ENCODE measurements around the gene ZSWIM6. TPM values are rescaled to one million over a fixed set of nuclear protein-coding genes. Genes with fewer than 3 reads are reported as not detected.

ZSWIM6 gene
- total and polyA plus RNA-seq, 2 experiments from 2014 or later: 3.9 to 6.0 TPM

- no peak overlapping the region for H3K4me3 Mint-ChIP-seq
Observed at GRCh38 chr5:61519728-61520277, 187.7 kb downstream of the ZSWIM6 start.

More at GRCh38 chr5:61519728-61520277, 187.7 kb downstream of the ZSWIM6 start:
- ATAC-seq (no peak), DNase-seq (ENCODE audit: low spot score) (no peak)
- Mint-ChIP-seq H3K27ac (no peak overlapping the region), H3K4me1 (no peaks in the 10 kb centered on the region; the same call in 2 of the 3 replicates), H3K27me3 (ENCODE audit: insufficient read depth, low read depth, poor library complexity) (no peaks in the 10 kb centered on the region), H3K9me3 (no peaks in the 10 kb centered on the region), H3K36me3 (ENCODE audit: low read depth) (no peaks in the 10 kb centered on the region)
- TF ChIP-seq, protein P1, sequence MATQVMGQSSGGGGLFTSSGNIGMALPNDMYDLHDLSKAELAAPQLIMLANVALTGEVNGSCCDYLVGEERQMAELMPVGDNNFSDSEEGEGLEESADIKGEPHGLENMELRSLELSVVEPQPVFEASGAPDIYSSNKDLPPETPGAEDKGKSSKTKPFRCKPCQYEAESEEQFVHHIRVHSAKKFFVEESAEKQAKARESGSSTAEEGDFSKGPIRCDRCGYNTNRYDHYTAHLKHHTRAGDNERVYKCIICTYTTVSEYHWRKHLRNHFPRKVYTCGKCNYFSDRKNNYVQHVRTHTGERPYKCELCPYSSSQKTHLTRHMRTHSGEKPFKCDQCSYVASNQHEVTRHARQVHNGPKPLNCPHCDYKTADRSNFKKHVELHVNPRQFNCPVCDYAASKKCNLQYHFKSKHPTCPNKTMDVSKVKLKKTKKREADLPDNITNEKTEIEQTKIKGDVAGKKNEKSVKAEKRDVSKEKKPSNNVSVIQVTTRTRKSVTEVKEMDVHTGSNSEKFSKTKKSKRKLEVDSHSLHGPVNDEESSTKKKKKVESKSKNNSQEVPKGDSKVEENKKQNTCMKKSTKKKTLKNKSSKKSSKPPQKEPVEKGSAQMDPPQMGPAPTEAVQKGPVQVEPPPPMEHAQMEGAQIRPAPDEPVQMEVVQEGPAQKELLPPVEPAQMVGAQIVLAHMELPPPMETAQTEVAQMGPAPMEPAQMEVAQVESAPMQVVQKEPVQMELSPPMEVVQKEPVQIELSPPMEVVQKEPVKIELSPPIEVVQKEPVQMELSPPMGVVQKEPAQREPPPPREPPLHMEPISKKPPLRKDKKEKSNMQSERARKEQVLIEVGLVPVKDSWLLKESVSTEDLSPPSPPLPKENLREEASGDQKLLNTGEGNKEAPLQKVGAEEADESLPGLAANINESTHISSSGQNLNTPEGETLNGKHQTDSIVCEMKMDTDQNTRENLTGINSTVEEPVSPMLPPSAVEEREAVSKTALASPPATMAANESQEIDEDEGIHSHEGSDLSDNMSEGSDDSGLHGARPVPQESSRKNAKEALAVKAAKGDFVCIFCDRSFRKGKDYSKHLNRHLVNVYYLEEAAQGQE (IDR thresholded peaks at IDR 0.05; ENCODE audit: unreplicated experiment): no peak
- TF ChIP-seq ZNF331 (CRISPR knock-in tag; IDR thresholded peaks at IDR 0.05; ENCODE audit: low read depth) (no peak), CREB1 (CRISPR knock-in tag; IDR thresholded peaks at IDR 0.05; ENCODE audit: low read depth) (no peak), EZH2phosphoT487 (IDR thresholded peaks at IDR 0.05; ENCODE audit: unreplicated experiment) (no peak), NANOG (IDR thresholded peaks at IDR 0.05; ENCODE audit: borderline replicate concordance) (no peak), EZH2 (IDR thresholded peaks at IDR 0.05; ENCODE audit: low read depth, unreplicated experiment) (no peak), STAT1 (IDR thresholded peaks at IDR 0.05; ENCODE audit: unreplicated experiment) (no peak), ZNF462 (CRISPR knock-in tag; IDR thresholded peaks at IDR 0.05) (no peak), JUNB (IDR thresholded peaks at IDR 0.05; ENCODE audit: unreplicated experiment) (no peak), ZNF114 (CRISPR knock-in tag; IDR thresholded peaks at IDR 0.05) (no peak), POLR2AphosphoS5 (IDR thresholded peaks at IDR 0.05; ENCODE audit: low read depth) (no peak)
- TF ChIP-seq, protein P2, sequence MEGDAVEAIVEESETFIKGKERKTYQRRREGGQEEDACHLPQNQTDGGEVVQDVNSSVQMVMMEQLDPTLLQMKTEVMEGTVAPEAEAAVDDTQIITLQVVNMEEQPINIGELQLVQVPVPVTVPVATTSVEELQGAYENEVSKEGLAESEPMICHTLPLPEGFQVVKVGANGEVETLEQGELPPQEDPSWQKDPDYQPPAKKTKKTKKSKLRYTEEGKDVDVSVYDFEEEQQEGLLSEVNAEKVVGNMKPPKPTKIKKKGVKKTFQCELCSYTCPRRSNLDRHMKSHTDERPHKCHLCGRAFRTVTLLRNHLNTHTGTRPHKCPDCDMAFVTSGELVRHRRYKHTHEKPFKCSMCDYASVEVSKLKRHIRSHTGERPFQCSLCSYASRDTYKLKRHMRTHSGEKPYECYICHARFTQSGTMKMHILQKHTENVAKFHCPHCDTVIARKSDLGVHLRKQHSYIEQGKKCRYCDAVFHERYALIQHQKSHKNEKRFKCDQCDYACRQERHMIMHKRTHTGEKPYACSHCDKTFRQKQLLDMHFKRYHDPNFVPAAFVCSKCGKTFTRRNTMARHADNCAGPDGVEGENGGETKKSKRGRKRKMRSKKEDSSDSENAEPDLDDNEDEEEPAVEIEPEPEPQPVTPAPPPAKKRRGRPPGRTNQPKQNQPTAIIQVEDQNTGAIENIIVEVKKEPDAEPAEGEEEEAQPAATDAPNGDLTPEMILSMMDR (conservative IDR thresholded peaks at IDR 0.05; ENCODE audit: low read depth in 2 of 2): no peak
- TF ChIP-seq, protein P3, sequence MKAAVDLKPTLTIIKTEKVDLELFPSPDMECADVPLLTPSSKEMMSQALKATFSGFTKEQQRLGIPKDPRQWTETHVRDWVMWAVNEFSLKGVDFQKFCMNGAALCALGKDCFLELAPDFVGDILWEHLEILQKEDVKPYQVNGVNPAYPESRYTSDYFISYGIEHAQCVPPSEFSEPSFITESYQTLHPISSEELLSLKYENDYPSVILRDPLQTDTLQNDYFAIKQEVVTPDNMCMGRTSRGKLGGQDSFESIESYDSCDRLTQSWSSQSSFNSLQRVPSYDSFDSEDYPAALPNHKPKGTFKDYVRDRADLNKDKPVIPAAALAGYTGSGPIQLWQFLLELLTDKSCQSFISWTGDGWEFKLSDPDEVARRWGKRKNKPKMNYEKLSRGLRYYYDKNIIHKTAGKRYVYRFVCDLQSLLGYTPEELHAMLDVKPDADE (IDR thresholded peaks at IDR 0.05): no peak
- Histone ChIP-seq H3K4me3 (no peak overlapping the region), H3K9me2 (ENCODE audit: insufficient read depth) (no peaks in the 10 kb centered on the region), H3K79me2 (replicated peaks; ENCODE audit: insufficient read depth) (no peaks in the 10 kb centered on the region), H3K27me3 (ENCODE audit: insufficient read depth) (no peaks in the 10 kb centered on the region), H4K20me1 (replicated peaks; ENCODE audit: insufficient read depth) (no peaks in the 10 kb centered on the region; the same call in 1 of the 2 replicates), H3K36me3 (ENCODE audit: insufficient read depth) (no peaks in the 10 kb centered on the region), H2AFZ (no peak overlapping the region), H3K4me1 (ENCODE audit: insufficient read depth) (no peaks in the 10 kb centered on the region; the same call in 1 of the 2 replicates), H3F3A (replicated peaks; ENCODE audit: low read depth) (no peaks in the 10 kb centered on the region), H3K4me2 (no peak overlapping the region), H3K27ac (ENCODE audit: low read depth) (no peak overlapping the region)

Measured in GM23338 (cell line).